ENCODE results near the gene SELENON.

SELENON gene

GRCh38 chr1:25771221-25772114, 28.5 kb upstream of the SELENON start:
- no peak for DNase-seq

- DNase-seq, result no peak
Observed at GRCh38 chr1:25772164-25772563, 27.8 kb upstream of the SELENON start.

GRCh38 chr1:25772692-25773245, 27.2 kb upstream of the SELENON start:
- no peak for DNase-seq

- no peak for DNase-seq
Observed at GRCh38 chr1:25773441-25774125, 26.4 kb upstream of the SELENON start.

GRCh38 chr1:25774206-25774803, 25.7 kb upstream of the SELENON start:
- no peak for DNase-seq

GRCh38 chr1:25774921-25775771, 24.8 kb upstream of the SELENON start:
- no peak for DNase-seq

- DNase-seq, result no peak
Observed at GRCh38 chr1:25779388-25779787, 20.6 kb upstream of the SELENON start.

GRCh38 chr1:25779894-25780293, 20.1 kb upstream of the SELENON start:
- no peak for DNase-seq

GRCh38 chr1:25780318-25781129, 19.5 kb upstream of the SELENON start:
- DNase-seq, result no peak

GRCh38 chr1:25781130-25781433, 18.9 kb upstream of the SELENON start:
- DNase-seq, result no peak

GRCh38 chr1:25782608-25783201, 17.3 kb upstream of the SELENON start:
- no peak for DNase-seq

- no peak for DNase-seq
Observed at GRCh38 chr1:25784575-25785051, 15.4 kb upstream of the SELENON start.

- DNase-seq, result no peak
Observed at GRCh38 chr1:25785333-25786067, 14.5 kb upstream of the SELENON start.

GRCh38 chr1:25786887-25787759, 12.9 kb upstream of the SELENON start:
- DNase-seq, result no peak

GRCh38 chr1:25787760-25788166, 12.2 kb upstream of the SELENON start:
- no peak for DNase-seq

GRCh38 chr1:25790472-25790871, 9.5 kb upstream of the SELENON start:
- DNase-seq, result no peak

- no peak for DNase-seq
Observed at GRCh38 chr1:25792115-25792514, 7.9 kb upstream of the SELENON start.

- no peak for DNase-seq
Observed at GRCh38 chr1:25793585-25794170, 6.3 kb upstream of the SELENON start.

GRCh38 chr1:25794325-25794724, 5.7 kb upstream of the SELENON start:
- no peak for DNase-seq
